ENCODE results near the gene RBM20.
"Not testable (repeated sequence)": the region's sequence is repeated elsewhere in the genome, so short reads cannot be mapped to it uniquely, and the experiment has no call there.

The RBM20 gene

DNA sequence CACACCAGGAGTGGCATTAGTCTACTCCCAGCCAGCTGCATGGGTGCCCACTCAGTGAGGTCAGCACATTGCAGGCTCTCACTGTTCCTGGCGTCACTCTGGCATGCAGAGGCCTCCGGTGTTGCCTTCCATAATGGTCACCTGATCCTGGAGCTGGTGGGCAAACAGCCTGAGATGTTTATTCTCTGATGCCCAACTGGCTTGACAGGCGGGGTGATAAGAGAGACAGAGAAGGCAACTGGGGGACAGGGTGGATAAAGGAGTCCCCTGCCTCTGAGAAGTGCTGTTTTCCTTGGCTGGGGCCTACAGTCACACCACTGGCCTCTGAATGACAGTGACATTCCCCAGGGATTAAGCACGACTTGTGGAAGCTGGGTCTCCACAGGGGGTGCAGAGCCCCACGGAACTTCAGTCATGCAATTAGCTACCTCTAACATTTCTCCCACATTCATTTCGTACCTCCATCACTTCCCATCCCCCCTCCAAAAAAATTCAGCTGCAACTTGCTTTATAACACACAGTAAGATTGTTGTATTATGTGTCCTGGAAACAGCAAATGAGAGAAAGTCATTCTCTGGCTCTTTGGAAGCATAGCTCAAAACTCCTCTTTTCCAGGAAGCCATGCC is 7.1 kb upstream of the RBM20 start:
- no peak overlapping the region for H3K27ac ChIP-seq
- H3K4me1 ChIP-seq: no peaks in the 10 kb centered on the region
- H3K79me2 ChIP-seq: no peaks in the 10 kb centered on the region
- H3K4me3 ChIP-seq (ENCODE audit: low read depth, low read length): no peak overlapping the region
- no peaks in the 10 kb centered on the region for H3K36me3 ChIP-seq (ENCODE audit: control insufficient read depth, insufficient read depth, low read length)
- TF ChIP-seq, protein P1, sequence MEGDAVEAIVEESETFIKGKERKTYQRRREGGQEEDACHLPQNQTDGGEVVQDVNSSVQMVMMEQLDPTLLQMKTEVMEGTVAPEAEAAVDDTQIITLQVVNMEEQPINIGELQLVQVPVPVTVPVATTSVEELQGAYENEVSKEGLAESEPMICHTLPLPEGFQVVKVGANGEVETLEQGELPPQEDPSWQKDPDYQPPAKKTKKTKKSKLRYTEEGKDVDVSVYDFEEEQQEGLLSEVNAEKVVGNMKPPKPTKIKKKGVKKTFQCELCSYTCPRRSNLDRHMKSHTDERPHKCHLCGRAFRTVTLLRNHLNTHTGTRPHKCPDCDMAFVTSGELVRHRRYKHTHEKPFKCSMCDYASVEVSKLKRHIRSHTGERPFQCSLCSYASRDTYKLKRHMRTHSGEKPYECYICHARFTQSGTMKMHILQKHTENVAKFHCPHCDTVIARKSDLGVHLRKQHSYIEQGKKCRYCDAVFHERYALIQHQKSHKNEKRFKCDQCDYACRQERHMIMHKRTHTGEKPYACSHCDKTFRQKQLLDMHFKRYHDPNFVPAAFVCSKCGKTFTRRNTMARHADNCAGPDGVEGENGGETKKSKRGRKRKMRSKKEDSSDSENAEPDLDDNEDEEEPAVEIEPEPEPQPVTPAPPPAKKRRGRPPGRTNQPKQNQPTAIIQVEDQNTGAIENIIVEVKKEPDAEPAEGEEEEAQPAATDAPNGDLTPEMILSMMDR (IDR thresholded peaks at IDR 0.05): no peak
- H3K27me3 ChIP-seq (ENCODE audit: control insufficient read depth, insufficient read depth, low read length): no peaks in the 10 kb centered on the region
- no peaks in the 10 kb centered on the region for H3K9me3 ChIP-seq (ENCODE audit: control insufficient read depth, low read length)
- H3K4me2 ChIP-seq (ENCODE audit: low read length): no peak overlapping the region
- H3K9ac ChIP-seq: no peak overlapping the region
- peak overlapping the region; percentile 46 for H2AFZ ChIP-seq

DNA sequence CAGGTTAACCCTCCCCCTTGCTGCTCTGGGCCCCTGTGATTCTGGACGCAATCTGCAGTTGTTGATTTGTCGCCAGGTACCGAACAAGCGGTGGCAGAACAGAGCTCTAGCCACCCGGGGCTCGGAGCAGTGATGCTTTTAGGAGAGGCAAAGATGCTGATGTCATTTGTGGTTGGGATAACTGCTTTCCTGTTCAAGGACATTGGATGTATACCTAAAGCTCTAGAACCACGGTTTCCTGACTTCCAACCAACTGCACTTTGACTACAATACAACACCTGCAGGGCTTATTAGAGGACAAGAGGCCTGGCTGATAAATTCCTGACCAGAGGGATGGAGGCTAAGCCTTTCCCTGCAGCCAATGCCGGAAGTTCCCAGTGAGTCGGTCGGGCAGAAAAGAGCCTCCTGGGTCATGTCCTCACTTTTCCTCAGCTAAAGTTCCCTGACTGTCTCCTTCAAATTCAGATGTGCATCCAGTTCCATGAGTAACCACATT is 6.5 kb upstream of the RBM20 start:
- Histone ChIP-seq H3K36me3 (ENCODE audit: control insufficient read depth, insufficient read depth, low read length) (no peaks in the 10 kb centered on the region), H3K4me2 (ENCODE audit: low read length) (no peak overlapping the region), H3K79me2 (no peaks in the 10 kb centered on the region), H3K27ac (no peak overlapping the region), H2AFZ (no peak overlapping the region), H3K27me3 (ENCODE audit: control insufficient read depth, insufficient read depth, low read length) (no peaks in the 10 kb centered on the region), H3K4me3 (ENCODE audit: low read depth, low read length) (no peak overlapping the region), H3K9ac (no peak overlapping the region), H3K9me3 (ENCODE audit: control insufficient read depth, low read length) (no peaks in the 10 kb centered on the region), H3K4me1 (no peaks in the 10 kb centered on the region)
- TF ChIP-seq, protein P1 (IDR thresholded peaks at IDR 0.05): no peak

DNA sequence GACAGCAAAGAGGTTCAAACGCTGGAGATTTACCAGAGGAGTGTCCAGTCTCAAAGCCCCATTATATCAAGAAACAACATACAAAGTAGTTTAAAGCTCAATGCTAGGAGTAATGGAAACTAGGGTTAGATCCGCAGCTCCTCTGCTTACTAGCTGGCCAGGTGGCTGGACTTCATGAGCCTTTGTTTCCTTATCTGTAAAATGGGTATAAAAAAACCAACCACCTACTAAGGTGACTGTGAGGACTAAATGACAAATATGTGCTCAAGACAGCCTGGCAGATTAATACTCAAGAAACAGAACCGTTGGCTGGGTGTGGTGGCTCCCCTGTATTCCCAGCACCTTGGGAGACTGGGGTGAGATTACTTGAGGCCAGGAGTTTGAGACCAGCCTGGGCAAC is 5.8 kb upstream of the RBM20 start:
- Histone ChIP-seq H3K4me1 (no peaks in the 10 kb centered on the region), H3K36me3 (ENCODE audit: control insufficient read depth, insufficient read depth, low read length) (no peaks in the 10 kb centered on the region), H3K79me2 (no peaks in the 10 kb centered on the region), H3K9me3 (ENCODE audit: control insufficient read depth, low read length) (no peaks in the 10 kb centered on the region), H3K9ac (no peak overlapping the region), H2AFZ (no peak overlapping the region), H3K4me2 (ENCODE audit: low read length) (no peak overlapping the region), H3K4me3 (ENCODE audit: low read depth, low read length) (no peak overlapping the region), H3K27ac (no peak overlapping the region), H3K27me3 (ENCODE audit: control insufficient read depth, insufficient read depth, low read length) (peaks cover 3% of the 10 kb centered on the region)
- TF ChIP-seq, protein P1 (IDR thresholded peaks at IDR 0.05): no peak

DNA sequence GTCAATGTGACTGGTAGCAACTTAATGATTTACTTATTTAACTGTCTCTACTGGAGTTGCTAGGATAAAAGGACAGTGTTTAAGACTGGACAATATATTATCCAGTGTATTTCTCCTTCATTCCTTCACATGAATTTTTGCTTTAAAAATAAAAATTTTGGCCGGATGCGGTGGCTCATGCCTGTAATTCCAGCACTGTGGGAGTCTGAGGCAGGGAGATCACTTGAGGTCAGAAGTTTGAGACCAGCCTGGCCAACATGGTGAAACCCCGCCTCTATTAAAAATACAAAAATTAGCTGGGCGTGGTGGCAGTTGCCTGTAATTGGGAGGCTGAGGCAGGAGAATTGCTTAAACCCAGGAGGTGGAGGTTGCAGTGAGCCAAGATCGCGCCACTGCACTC is 5.1 kb upstream of the RBM20 start:
- H3K9ac ChIP-seq; H3K27me3 ChIP-seq (ENCODE audit: control insufficient read depth, insufficient read depth, low read length); H3K9me3 ChIP-seq (ENCODE audit: control insufficient read depth, low read length); H3K27ac ChIP-seq; H3K4me2 ChIP-seq (ENCODE audit: low read length); H3K79me2 ChIP-seq; H3K4me1 ChIP-seq; H2AFZ ChIP-seq; H3K36me3 ChIP-seq (ENCODE audit: control insufficient read depth, insufficient read depth, low read length); H3K4me3 ChIP-seq (ENCODE audit: low read depth, low read length): not testable (repeated sequence)

DNA sequence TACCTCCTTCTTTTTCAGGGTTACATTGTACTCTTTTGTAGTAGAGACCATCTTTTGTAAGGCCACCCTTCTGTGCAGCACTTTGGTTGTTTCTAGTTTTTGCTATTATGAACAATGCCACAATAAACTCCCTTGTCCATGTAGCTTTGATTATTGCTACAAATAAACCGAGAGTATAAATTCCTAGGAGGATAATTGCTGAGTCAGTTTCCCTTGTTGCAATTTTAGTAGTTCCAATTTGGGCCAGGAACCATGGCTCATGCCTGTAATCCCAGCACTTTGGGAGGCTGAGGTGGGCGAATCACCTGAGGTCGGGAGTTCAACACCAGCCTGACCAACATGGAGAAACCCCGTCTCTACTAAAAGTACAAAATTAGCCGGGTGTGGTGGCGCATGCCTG is 4.3 kb upstream of the RBM20 start:
- H2AFZ ChIP-seq; H3K4me2 ChIP-seq (ENCODE audit: low read length); H3K4me3 ChIP-seq (ENCODE audit: low read depth, low read length); H3K4me1 ChIP-seq; H3K36me3 ChIP-seq (ENCODE audit: control insufficient read depth, insufficient read depth, low read length); H3K9ac ChIP-seq; H3K79me2 ChIP-seq; H3K9me3 ChIP-seq (ENCODE audit: control insufficient read depth, low read length); H3K27ac ChIP-seq; H3K27me3 ChIP-seq (ENCODE audit: control insufficient read depth, insufficient read depth, low read length): not testable (repeated sequence)

DNA sequence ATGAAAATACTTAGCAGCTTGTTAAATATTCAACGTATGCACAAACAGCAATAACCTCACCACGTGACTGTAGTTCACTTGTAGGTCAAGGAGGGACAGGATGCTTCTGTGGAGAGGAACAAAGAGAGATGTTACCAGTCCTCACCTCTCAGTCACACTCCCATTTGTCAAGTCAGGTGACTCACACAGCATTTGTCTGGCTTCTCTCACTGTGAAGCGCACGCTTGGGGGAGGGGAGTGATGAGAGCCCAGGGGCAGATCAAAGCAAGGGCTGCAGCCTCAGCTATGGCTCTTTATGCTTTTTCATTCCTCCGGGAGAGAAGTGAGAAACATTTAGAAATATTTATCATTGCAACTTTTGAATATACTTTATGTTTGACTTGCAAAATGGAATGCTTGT is 2.9 kb upstream of the RBM20 start:
- Histone ChIP-seq H3K9ac (no peak overlapping the region), H3K79me2 (no peaks in the 10 kb centered on the region), H3K4me1 (no peaks in the 10 kb centered on the region), H3K4me3 (ENCODE audit: low read depth, low read length) (no peak overlapping the region), H3K36me3 (ENCODE audit: control insufficient read depth, insufficient read depth, low read length) (no peaks in the 10 kb centered on the region), H2AFZ (no peak overlapping the region), H3K27ac (no peak overlapping the region), H3K27me3 (ENCODE audit: control insufficient read depth, insufficient read depth, low read length) (peaks cover 7% of the 10 kb centered on the region), H3K4me2 (ENCODE audit: low read length) (no peak overlapping the region), H3K9me3 (ENCODE audit: control insufficient read depth, low read length) (no peaks in the 10 kb centered on the region)
- TF ChIP-seq, protein P1 (IDR thresholded peaks at IDR 0.05): no peak

Measured in parathyroid adenoma (tissue), 2 donors.